Renal pelvis (tissue), 12 donors: Measurements from ENCODE around the gene FAM170B. TPM values are rescaled to one million over a fixed set of nuclear protein-coding genes. Genes with fewer than 3 reads are reported as not detected.

Experiments
- DNase-seq: peaks from one replicate; pipeline ENCODE4 v3.0.0-alpha.2; 2013
- long read RNA-seq, 16 experiments: transcript quantifications; one replicate each; lab custom pipeline, GENCODE V29; 2026
- polyA plus RNA-seq, 3 donors: library from polyadenylated mRNA; unstranded; fragments of 120-200 nt; gene quantifications; one replicate each; pipeline ENCODE4 v1.2.1, GENCODE V29; 2013; ENCODE audit not compliant: insufficient read length in 3 of 3

The FAM170B gene
- not detected for polyA plus RNA-seq
- long read RNA-seq, donor 1: 0 reads
- long read RNA-seq, donor 2: 0 reads
- long read RNA-seq, donor 3: 0 reads
- long read RNA-seq, donor 4: 0 reads
- long read RNA-seq, donor 5: 0 reads
- long read RNA-seq, donor 6: 0 reads
- long read RNA-seq, donor 7: 0 reads
- long read RNA-seq, donor 8: 0 reads
- long read RNA-seq, donor 9: 0 reads
- long read RNA-seq, donor 10: 0 reads
- long read RNA-seq, donor 11: 0 reads
- long read RNA-seq, donor 12: 0 reads
- long read RNA-seq, donor 13: 0 reads
- long read RNA-seq, donor 14: 0 reads
- long read RNA-seq, donor 15: 0 reads
- long read RNA-seq, donor 16: 0 reads

- DNase-seq: no peak
These were observed at the start of gene FAM170B for GRCh38 chr10:49133706-49134248. Gene FAM170B, minus strand, starts transcription at chr10:49134021. Its CDS starts 103 bp downstream, at chr10:49133918.

GRCh38 chr10:49182776-49183175, 49.0 kb upstream of the FAM170B start:
- DNase-seq: no peak

GRCh38 chr10:49180444-49180860, 46.6 kb upstream of the FAM170B start:
- DNase-seq: no peak

GRCh38 chr10:49179699-49180443, 46.0 kb upstream of the FAM170B start:
- no peak for DNase-seq

- no peak for DNase-seq
These were observed 45.0 kb upstream of the FAM170B start for GRCh38 chr10:49178489-49179471.

GRCh38 chr10:49177391-49178355, 43.9 kb upstream of the FAM170B start:
- no peak for DNase-seq

GRCh38 chr10:49176310-49177268, 42.8 kb upstream of the FAM170B start:
- DNase-seq: no peak

GRCh38 chr10:49175587-49176309, 41.9 kb upstream of the FAM170B start:
- no peak for DNase-seq

- no peak for DNase-seq
These were observed 41.2 kb upstream of the FAM170B start for GRCh38 chr10:49174926-49175500.

- no peak for DNase-seq
These were observed 40.6 kb upstream of the FAM170B start for GRCh38 chr10:49174261-49174925.

- DNase-seq: no peak
These were observed 40.0 kb upstream of the FAM170B start for GRCh38 chr10:49173853-49174252.

- no peak for DNase-seq
These were observed 39.5 kb upstream of the FAM170B start for GRCh38 chr10:49173201-49173772.

- no peak for DNase-seq
These were observed 38.9 kb upstream of the FAM170B start for GRCh38 chr10:49172777-49173132.

GRCh38 chr10:49172061-49172776, 38.4 kb upstream of the FAM170B start:
- no peak for DNase-seq

GRCh38 chr10:49171326-49172060, 37.7 kb upstream of the FAM170B start:
- no peak for DNase-seq
